HEK293 (cell line): ENCODE measurements around the gene SRPK3.

Experiments used
- CTCF ChIP-seq: fragments of 450-650 bp; formaldehyde crosslinking; IDR thresholded peaks from 2 replicates; pipeline ENCODE4 v1.5.1; 2016; ENCODE audit warnings: missing biosample characterization, missing genetic modification characterization
- ZNF114 ChIP-seq: fragments of 450-650 bp; formaldehyde crosslinking; IDR thresholded peaks from 2 replicates; pipeline ENCODE4 v1.5.0; 2017; ENCODE audit warnings: missing biosample characterization, missing genetic modification characterization

DNA sequence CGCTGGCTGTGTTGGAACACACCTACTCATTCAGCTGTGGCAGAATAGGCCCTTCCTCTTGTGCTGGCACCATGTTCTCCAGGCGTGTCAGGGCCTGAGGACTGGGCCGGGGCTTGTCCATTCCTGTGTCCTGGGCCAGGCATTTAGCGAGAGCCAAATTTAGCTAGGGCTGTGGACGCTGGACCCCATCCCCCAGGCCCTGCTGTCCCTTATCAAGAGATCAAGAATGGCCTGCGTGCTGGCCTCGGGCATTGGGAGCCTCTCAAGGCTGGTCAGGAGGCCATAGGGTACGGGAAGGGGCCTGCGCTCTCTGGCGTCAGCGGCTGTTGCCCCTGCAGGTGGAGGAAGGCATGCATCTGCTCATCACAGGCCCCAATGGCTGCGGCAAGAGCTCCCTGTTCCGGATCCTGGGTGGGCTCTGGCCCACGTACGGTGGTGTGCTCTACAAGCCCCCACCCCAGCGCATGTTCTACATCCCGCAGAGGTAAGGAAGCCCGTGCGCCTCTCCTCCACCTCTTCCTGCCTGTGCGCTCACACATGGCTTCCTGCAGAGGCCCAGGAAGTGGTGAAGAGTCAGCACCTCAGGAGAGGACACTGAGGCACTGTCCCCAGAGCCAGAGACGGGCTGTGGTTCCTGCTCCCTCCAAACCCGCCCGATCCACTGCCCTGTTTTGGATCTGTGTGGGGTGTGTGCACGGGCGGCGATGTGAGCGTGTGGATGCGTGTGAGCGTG, 40.9 kb upstream of the SRPK3 start:
- TF ChIP-seq CTCF (tag by site-specific recombination): no peak
- TF ChIP-seq ZNF114 (tag by site-specific recombination): no peak
